ENCODE results near the gene OSTF1.

- TF ChIP-seq CTCF (IDR thresholded peaks at IDR 0.05) = no peak
- no peak for TF ChIP-seq SP1 (CRISPR knock-in tag; conservative IDR thresholded peaks at IDR 0.05)
- no peak for TF ChIP-seq PREB (CRISPR knock-in tag; IDR thresholded peaks at IDR 0.05; ENCODE audit: borderline replicate concordance)
- TF ChIP-seq ZNF396 (CRISPR knock-in tag; IDR thresholded peaks at IDR 0.05; ENCODE audit: borderline replicate concordance) = no peak
Measured at GRCh38 chr9:75163764-75164163, 75.5 kb downstream of the OSTF1 start.

All from WTC11 (cell line).